Epidermal melanocyte (primary cell): ENCODE data around the gene SPTLC3.
A peak's percentile ranks its signal among the peaks of the same experiment; 100 is the strongest.

ENCODE experiments used
- DNase-seq: peaks from one replicate; pipeline ENCODE4 v3.0.0; 2011; ENCODE audit warnings: low spot score; ENCODE audit not compliant: insufficient read length

The SPTLC3 gene

GRCh38 chr20:13092111-13092510 lies 83.3 kb downstream of the SPTLC3 start:
- no peak for DNase-seq

GRCh38 chr20:13094976-13095375 lies 86.2 kb downstream of the SPTLC3 start:
- DNase-seq = no peak

- no peak for DNase-seq
These were observed 90.1 kb downstream of the SPTLC3 start for GRCh38 chr20:13098720-13099355.

- no peak for DNase-seq
These were observed 90.9 kb downstream of the SPTLC3 start for GRCh38 chr20:13099676-13100075.

GRCh38 chr20:13101276-13101675 lies 92.5 kb downstream of the SPTLC3 start:
- no peak for DNase-seq

GRCh38 chr20:13101706-13102105 lies 92.9 kb downstream of the SPTLC3 start:
- no peak for DNase-seq

GRCh38 chr20:13102237-13102636 lies 93.5 kb downstream of the SPTLC3 start:
- no peak for DNase-seq

- DNase-seq = no peak
These were observed 93.9 kb downstream of the SPTLC3 start for GRCh38 chr20:13102694-13103093.

- no peak for DNase-seq
These were observed 96.3 kb downstream of the SPTLC3 start for GRCh38 chr20:13105039-13105438.

- peak; percentile 26 for DNase-seq
These were observed 97.2 kb downstream of the SPTLC3 start for GRCh38 chr20:13105864-13106457.

GRCh38 chr20:13109658-13110057 lies 100.9 kb downstream of the SPTLC3 start:
- no peak for DNase-seq

GRCh38 chr20:13110796-13111195 lies 102.0 kb downstream of the SPTLC3 start:
- no peak for DNase-seq

- no peak for DNase-seq
These were observed 102.6 kb downstream of the SPTLC3 start for GRCh38 chr20:13111249-13111911.

GRCh38 chr20:13113731-13114130 lies 105.0 kb downstream of the SPTLC3 start:
- DNase-seq = no peak

- DNase-seq = no peak
These were observed 108.4 kb downstream of the SPTLC3 start for GRCh38 chr20:13117200-13117599.

GRCh38 chr20:13118676-13119075 lies 109.9 kb downstream of the SPTLC3 start:
- DNase-seq = no peak

GRCh38 chr20:13119583-13119982 lies 110.8 kb downstream of the SPTLC3 start:
- no peak for DNase-seq

- no peak for DNase-seq
These were observed 111.7 kb downstream of the SPTLC3 start for GRCh38 chr20:13120471-13120870.

GRCh38 chr20:13121840-13122515 lies 113.2 kb downstream of the SPTLC3 start:
- DNase-seq = no peak

- no peak for DNase-seq
These were observed 116.7 kb downstream of the SPTLC3 start for GRCh38 chr20:13125486-13125885.

- DNase-seq = no peak
These were observed 119.4 kb downstream of the SPTLC3 start for GRCh38 chr20:13128173-13128572.

GRCh38 chr20:13130061-13130706 lies 121.4 kb downstream of the SPTLC3 start:
- no peak for DNase-seq
